Prostate gland (tissue), 2 donors: ENCODE results near the gene CXCR4.

Source experiments
- CTCF ChIP-seq, 4 experiments: fragments of 200-600 bp in 2 of 4; fragments of 450-650 bp in 2 of 4; sonication (generic) in 2 of 4; IDR thresholded peaks; 1 replicate in 3 of 4; 2 replicates in 1 of 4; pipeline ENCODE4 v1.5.1; 2016 to 2019; ENCODE audit warnings: antibody characterized with exemption in 4 of 4, mild to moderate bottlenecking in 2 of 4, moderate library complexity in 2 of 4
- POLR2A ChIP-seq: fragments of 450-650 bp; IDR thresholded peaks from one replicate; pipeline ENCODE4 v1.6.1; 2016; ENCODE audit warnings: antibody characterized with exemption, mild to moderate bottlenecking

GRCh38 chr2:136065384-136065783 is 52.6 kb downstream of the CXCR4 start:
- TF ChIP-seq CTCF (IDR thresholded peaks at IDR 0.05) = no peak
- no peak for TF ChIP-seq POLR2A
